A549 (cell line): Measurements from ENCODE around the gene SGCD. TPM values are rescaled to one million over a fixed set of nuclear protein-coding genes. Genes with fewer than 3 reads are reported as not detected.

Experiments
- ATAC-seq, 2 experiments: fragments of 200-7000 bp in 1 of 2; fragments of >200 bp in 1 of 2; cut with Nextera tagmentation in 1 of 2; cut with Tn5 transposase in 1 of 2; 3 replicates each; pipeline versions ENCODE4 v1.8.0 to v1.9.1; 2018 to 2020; ENCODE audit warnings: mild to moderate bottlenecking in 1 of 2, moderate library complexity in 1 of 2
- CTCF ChIA-PET: fragments of 300-600 bp; sonication (Branson Sonifier 250); formaldehyde crosslinking; extraction: SDS; loops from one replicate; lab custom pipeline; 2021; ENCODE audit warnings: antibody characterized with exemption, inconsistent platforms; lab: Yijun Ruan, JAX
- POLR2A ChIA-PET: fragments of 350-600 bp; formaldehyde crosslinking; extraction: SDS; loops from one replicate; lab custom pipeline; 2021; ENCODE audit warnings: antibody characterized with exemption, inconsistent platforms; lab: Yijun Ruan, JAX
- DNase-seq, 2 experiments: peaks; one replicate each; pipeline versions ENCODE4 v3.0.0 to v3.0.0-alpha.2; 2011 to 2016; ENCODE audit warnings: low read depth in 1 of 2, low spot score in 1 of 2
- FAIRE-seq: peaks from 2 replicates; lab custom pipeline; 2011; peaks lifted over from hg19 to GRCh38; lab: Jason Lieb, UNC
- H3K27ac ChIP-seq, 2 experiments: fragments of >200 bp; sonication (Bioruptor Twin); formaldehyde crosslinking; 3 replicates each; pipeline ENCODE4 v1.5.1; 2016 to 2017
- H3K4me1 ChIP-seq: fragments of >200 bp; sonication (Bioruptor Twin); formaldehyde crosslinking; 3 replicates; pipeline ENCODE4 v1.6.1; 2016
- H3K4me2 ChIP-seq: fragments of >200 bp; sonication (Bioruptor Twin); formaldehyde crosslinking; 3 replicates; pipeline ENCODE4 v1.6.1; 2016
- H3K4me3 ChIP-seq: fragments of >200 bp; sonication (Bioruptor Twin); formaldehyde crosslinking; 3 replicates; pipeline ENCODE4 v1.5.1; 2016
- H3K9me3 ChIP-seq: fragments of >200 bp; sonication (Bioruptor Twin); formaldehyde crosslinking; 3 replicates; pipeline ENCODE4 v1.6.1; 2016
- ATOH8 ChIP-seq: fragments of 250-450 bp; sonication (Bioruptor Pico); IDR thresholded peaks from 2 replicates; pipeline ENCODE4 v1.5.0; 2020; ENCODE audit warnings: low read depth, mild to moderate bottlenecking, moderate library complexity
- CHD2 ChIP-seq: fragments of 150-350 bp; IDR thresholded peaks from 2 replicates; pipeline ENCODE4 v1.6.1; 2014; ENCODE audit warnings: low read length; ENCODE audit not compliant: partially characterized antibody
- EHF ChIP-seq: fragments of 250-450 bp; sonication (Bioruptor Pico); IDR thresholded peaks from 2 replicates; pipeline ENCODE4 v1.5.0; 2020; ENCODE audit warnings: mild to moderate bottlenecking
- EHMT2 ChIP-seq: fragments of 200-600 bp; sonication (generic); IDR thresholded peaks from 2 replicates; pipeline ENCODE4 v1.6.1; 2016; ENCODE audit warnings: antibody characterized with exemption, low read depth, mild to moderate bottlenecking, moderate library complexity
- ELK1 ChIP-seq: fragments of 150-350 bp; IDR thresholded peaks from 2 replicates; pipeline ENCODE4 v1.6.1; 2014; ENCODE audit warnings: low read depth, mild to moderate bottlenecking, low read length
- FOSB ChIP-seq: fragments of 250-450 bp; sonication (Bioruptor Pico); IDR thresholded peaks from 2 replicates; pipeline ENCODE4 v1.5.0; 2020; ENCODE audit warnings: mild to moderate bottlenecking, moderate library complexity
- GATA3 ChIP-seq: IDR thresholded peaks from 2 replicates; pipeline ENCODE4 v1.6.1; 2012; ENCODE audit warnings: borderline replicate concordance
- HDAC2 ChIP-seq: fragments of 200-600 bp; sonication (generic); IDR thresholded peaks from 2 replicates; pipeline ENCODE4 v1.6.1; 2016
- HOXA7 ChIP-seq: fragments of 250-450 bp; sonication (Bioruptor Pico); IDR thresholded peaks from 2 replicates; pipeline ENCODE4 v1.5.0; 2020; ENCODE audit warnings: mild to moderate bottlenecking, moderate library complexity
- HOXB13 ChIP-seq: fragments of 250-450 bp; sonication (Bioruptor Pico); IDR thresholded peaks from 2 replicates; pipeline ENCODE4 v1.5.0; 2020; ENCODE audit warnings: low read depth, mild to moderate bottlenecking, moderate library complexity
- HOXB5 ChIP-seq: fragments of 250-450 bp; sonication (Bioruptor Pico); IDR thresholded peaks from 2 replicates; pipeline ENCODE4 v1.5.0; 2020; ENCODE audit warnings: mild to moderate bottlenecking, moderate library complexity
- JUN ChIP-seq, 2 experiments: fragments of >200 bp; sonication (Bioruptor Twin); formaldehyde crosslinking; IDR thresholded peaks; 2 replicates in 1 of 2; 3 replicates in 1 of 2; pipeline ENCODE4 v1.6.1; 2016 to 2017
- JUNB ChIP-seq: fragments of >200 bp; sonication (Bioruptor Twin); formaldehyde crosslinking; IDR thresholded peaks from 2 replicates; pipeline ENCODE4 v1.6.1; 2016
- KDM1A ChIP-seq: fragments of 200-600 bp; sonication (generic); IDR thresholded peaks from 2 replicates; pipeline ENCODE4 v1.6.1; 2016; ENCODE audit warnings: low read depth, mild to moderate bottlenecking
- MAFK ChIP-seq: fragments of 450-650 bp; IDR thresholded peaks from 2 replicates; pipeline ENCODE4 v1.6.1; 2014; ENCODE audit not compliant: partially characterized antibody
- MAX ChIP-seq: IDR thresholded peaks from 2 replicates; pipeline ENCODE4 v1.6.1; 2012
- MYC ChIP-seq: IDR thresholded peaks from 2 replicates; pipeline ENCODE4 v1.6.1; 2012; ENCODE audit warnings: mild to moderate bottlenecking, inconsistent platforms, low read length, improper control_type of control experiment, borderline replicate concordance
- NFE2L2 ChIP-seq: fragments of 150-350 bp; conservative IDR thresholded peaks from 2 replicates; pipeline ENCODE4 v1.6.1; 2014; ENCODE audit warnings: low read length
- PHF8 ChIP-seq: fragments of 200-600 bp; sonication (generic); IDR thresholded peaks from 2 replicates; pipeline ENCODE4 v1.6.1; 2016; ENCODE audit warnings: low read depth, mild to moderate bottlenecking, antibody characterized with exemption, moderate library complexity, borderline replicate concordance
- POLR2A ChIP-seq: IDR thresholded peaks from 2 replicates; pipeline ENCODE4 v1.6.1; 2012; ENCODE audit warnings: mild to moderate bottlenecking, low read length
- RAD21 ChIP-seq, 2 experiments: fragments of >200 bp in 1 of 2; sonication (Bioruptor Twin) in 1 of 2; formaldehyde crosslinking in 1 of 2; IDR thresholded peaks in 1 of 2; conservative IDR thresholded peaks in 1 of 2; 2 replicates in 1 of 2; 3 replicates in 1 of 2; pipeline ENCODE4 v1.6.1; 2012 to 2018; ENCODE audit warnings: inconsistent platforms in 1 of 2
- RARB ChIP-seq: fragments of 250-450 bp; sonication (Bioruptor Pico); IDR thresholded peaks from 2 replicates; pipeline ENCODE4 v1.8.0; 2021; ENCODE audit warnings: mild to moderate bottlenecking, moderate library complexity
- RCOR1 ChIP-seq: fragments of 150-350 bp; IDR thresholded peaks from 2 replicates; pipeline ENCODE4 v1.6.1; 2014; ENCODE audit warnings: antibody characterized with exemption, low read length, low read depth
- RFX5 ChIP-seq: fragments of 450-650 bp; IDR thresholded peaks from 2 replicates; pipeline ENCODE4 v1.7.1; 2014; ENCODE audit warnings: antibody characterized with exemption, mild to moderate bottlenecking, moderate library complexity
- SMC3 ChIP-seq: fragments of >200 bp; sonication (Bioruptor Twin); formaldehyde crosslinking; IDR thresholded peaks from 3 replicates; pipeline ENCODE4 v1.6.1; 2018; ENCODE audit warnings: inconsistent platforms
- TP53 ChIP-seq: fragments of 250-450 bp; sonication (Bioruptor Pico); IDR thresholded peaks from 2 replicates; pipeline ENCODE4 v1.5.0; 2021; ENCODE audit warnings: mild to moderate bottlenecking, moderate library complexity
- ZC3H11A ChIP-seq: fragments of 450-650 bp; IDR thresholded peaks from 2 replicates; pipeline ENCODE4 v1.6.1; 2014; ENCODE audit warnings: antibody characterized with exemption, mild to moderate bottlenecking
- ZFP36 ChIP-seq: fragments of 450-650 bp; IDR thresholded peaks from 2 replicates; pipeline ENCODE4 v1.6.1; 2014; ENCODE audit warnings: borderline replicate concordance; ENCODE audit not compliant: partially characterized antibody
- ZSCAN20 ChIP-seq: fragments of 250-450 bp; sonication (Bioruptor Pico); IDR thresholded peaks from 2 replicates; pipeline ENCODE4 v1.8.0; 2022; ENCODE audit warnings: mild to moderate bottlenecking, moderate library complexity
- WGBS: methylation state at CpG from one replicate; pipeline ENCODE4 v1.1.6; 2017; ENCODE audit errors: missing lambda C conversion rate; 5-methylcytosine and 5-hydroxymethylcytosine counted together
- polyA plus RNA-seq, 4 experiments: library from polyadenylated mRNA; depleted of rRNA in 3 of 4; stranded (reverse); fragments of >200 nt; fragmentation: RNase III in 1 of 4; extraction: RNeasy Plus Mini Kit Qiagen cat#74134 plus additional on column Dnase treatment in 1 of 4; gene quantifications; 2 replicates in 3 of 4; 3 replicates in 1 of 4; pipeline ENCODE4 v1.2.3, GENCODE V29; 2011 to 2017

SGCD gene
- polyA plus RNA-seq, 2 of the 4 experiments (the other 2 are of a cell fraction): 7.6 to 10.6 TPM

GRCh38 chr5:156687514-156687913 lies 360.6 kb downstream of the SGCD start:
- peaks cover 4% of the 10 kb centered on the region for H3K4me1 ChIP-seq
- DNase-seq (no peak), ATAC-seq (no peak), FAIRE-seq (no peak)
- ChIA-PET CTCF (interaction anchor here (1.2 kb wide), 1 partner anchor 12 kb away, joined by 4 read pairs; no protein-coding TSS in a partner anchor), POLR2A (no interaction called here)
- TF ChIP-seq HOXB13 (CRISPR knock-in tag) (no peak), TP53 (CRISPR knock-in tag) (no peak), FOSB (CRISPR knock-in tag) (no peak), NFE2L2 (no peak), CHD2 (no peak), ZSCAN20 (CRISPR knock-in tag) (no peak), PHF8 (no peak), ZFP36 (no peak), HDAC2 (no peak), POLR2A (no peak), MAFK (no peak), EHF (CRISPR knock-in tag) (no peak)
- no peak overlapping the region for H3K4me2 ChIP-seq
- WGBS: 92% methylated on average over 8 of the region's 8 CpGs
- H3K4me3 ChIP-seq: no peak overlapping the region
- H3K27ac ChIP-seq: no peak overlapping the region
- no peaks in the 10 kb centered on the region for H3K9me3 ChIP-seq

GRCh38 chr5:156691572-156691971 lies 364.6 kb downstream of the SGCD start:
- WGBS: 83% methylated on average over 2 of the region's 2 CpGs
- FAIRE-seq (no peak), ATAC-seq (no peak)

GRCh38 chr5:156693113-156693512 lies 366.1 kb downstream of the SGCD start:
- ATAC-seq: peak; percentile 83 to 89; a peak in 5 of 6 replicates
- DNase-seq: peak; percentile 10 to 39
- 5% methylated on average over 1 of the region's 1 CpG for WGBS
- Histone ChIP-seq H3K4me3 (no peak overlapping the region), H3K27ac (peak overlapping the region; percentile 47 to 65), H3K9me3 (no peaks in the 10 kb centered on the region), H3K4me1 (peaks cover 21% of the 10 kb centered on the region), H3K4me2 (peak overlapping the region; percentile 68)
- peak; percentile 94 for FAIRE-seq
- TF ChIP-seq EHMT2 (no peak), MAX (0 out of 2 replicates have a peak, but pooled peaks have one; percentile 21), RFX5 (no peak), RAD21 (conservative IDR thresholded peaks at IDR 0.05 in 1 of 2, IDR thresholded peaks at IDR 0.05 in 1 of 2) (peak in 1 of 2 experiments; percentile 40; a peak in 2 of 5 replicates), HDAC2 (no peak)
- ChIA-PET POLR2A (no interaction called here), CTCF (no interaction called here)

More at GRCh38 chr5:156691572-156691971, 364.6 kb downstream of the SGCD start:
- Histone ChIP-seq H3K27ac (no peak overlapping the region), H3K4me1 (peaks cover 21% of the 10 kb centered on the region)
- no peak for DNase-seq
- TF ChIP-seq HOXA7 (CRISPR knock-in tag) (no peak), KDM1A (no peak), ZFP36 (no peak), JUN (IDR thresholded peaks at IDR 0.05) (no peak), ZC3H11A (no peak), GATA3 (no peak), RARB (CRISPR knock-in tag) (no peak), RCOR1 (no peak), ATOH8 (CRISPR knock-in tag) (no peak), MYC (no peak), NFE2L2 (no peak), SMC3 (no peak), JUNB (no peak), PHF8 (no peak), ELK1 (no peak), HOXB5 (no peak)
- TF ChIP-seq, all 56 proteins: peak for 0
- no peaks in the 10 kb centered on the region for H3K9me3 ChIP-seq
- CTCF ChIA-PET: no interaction called here
- no peak overlapping the region for H3K4me2 ChIP-seq
- no peak overlapping the region for H3K4me3 ChIP-seq
- POLR2A ChIA-PET: no interaction called here
